Endothelial cell of umbilical vein (primary cell): ENCODE data around the gene LSM14B. TPM values are rescaled to one million over a fixed set of nuclear protein-coding genes. Genes with fewer than 3 reads are reported as not detected.

Experiments
- BruUV-seq: library from RNA; stranded (reverse); fragments of 400-500 nt; replicated peaks from 2 replicates; lab custom pipeline; 2021; lab: Mats Ljungman, UMichigan
- CTCF ChIA-PET: fragments of 300-600, 350-600 bp; sonication (Branson Sonifier 250); formaldehyde crosslinking; loops from one replicate; lab custom pipeline; 2021; ENCODE audit warnings: antibody characterized with exemption, inconsistent platforms; lab: Charles Lee
- POLR2A ChIA-PET: fragments of 300-600, 350-600 bp; sonication (Branson Sonifier 250); formaldehyde crosslinking; loops from one replicate; lab custom pipeline; 2021; ENCODE audit warnings: antibody characterized with exemption, inconsistent platforms; lab: Charles Lee
- DNase-seq: peaks from one replicate; pipeline ENCODE4 v3.0.0-alpha.2; 2011; ENCODE audit warnings: low read depth, low spot score
- FAIRE-seq: peaks from 2 replicates; lab custom pipeline; 2011; peaks lifted over from hg19 to GRCh38; lab: Jason Lieb, UNC
- H2AFZ ChIP-seq: 2 replicates; pipeline ENCODE4 v1.6.0; 2012; ENCODE audit warnings: low read depth, low read length, control low read depth, inconsistent platforms
- H3K27ac ChIP-seq: 2 replicates; pipeline ENCODE4 v1.5.1; 2011; ENCODE audit warnings: low read depth, mild to moderate bottlenecking, control low read depth, low read length, moderate library complexity; ENCODE audit not compliant: insufficient read depth
- H3K27me3 ChIP-seq, 2 experiments: 2 replicates each; pipeline versions ENCODE4 v1.6.0 to v1.6.1; 2011; ENCODE audit warnings: low read length in 2 of 2, mixed read lengths in 1 of 2; ENCODE audit not compliant: control insufficient read depth in 2 of 2, insufficient read depth in 2 of 2
- H3K36me3 ChIP-seq, 2 experiments: 2 replicates in 1 of 2; 3 replicates in 1 of 2; pipeline ENCODE4 v1.5.1; 2011; ENCODE audit warnings: low read length in 2 of 2, mild to moderate bottlenecking in 1 of 2, moderate library complexity in 1 of 2; ENCODE audit not compliant: control insufficient read depth in 2 of 2, insufficient read depth in 2 of 2; ENCODE audit errors: extremely low read depth in 1 of 2
- H3K4me1 ChIP-seq: 3 replicates; pipeline ENCODE4 v1.5.1; 2011; ENCODE audit warnings: mild to moderate bottlenecking, low read length; ENCODE audit not compliant: control insufficient read depth, insufficient read depth; ENCODE audit errors: extremely low read depth
- H3K4me2 ChIP-seq: 2 replicates; pipeline ENCODE4 v1.6.1; 2011; ENCODE audit warnings: low read length, control low read depth, mixed read lengths; ENCODE audit not compliant: insufficient read depth
- H3K4me3 ChIP-seq, 3 experiments: fragments of 200-600 bp in 1 of 3; sonication (generic), shearing (Covaris generic) in 1 of 3; replicated peaks in 1 of 3; 2 replicates each; pipeline ENCODE4 v1.5.1; 2011 to 2016; ENCODE audit warnings: control low read depth in 3 of 3, low read length in 3 of 3, mild to moderate bottlenecking in 2 of 3, inconsistent platforms in 1 of 3, low read depth in 1 of 3, moderate library complexity in 1 of 3; ENCODE audit not compliant: insufficient read depth in 1 of 3
- H3K79me2 ChIP-seq: 2 replicates; pipeline ENCODE4 v1.6.0; 2012; ENCODE audit warnings: low read length, inconsistent platforms; ENCODE audit not compliant: control insufficient read depth, insufficient read depth
- H3K9ac ChIP-seq: replicated peaks from 2 replicates; pipeline ENCODE3; 2011; ENCODE audit warnings: low read length, control low read depth; ENCODE audit not compliant: insufficient read depth; ENCODE audit errors: extremely low read depth
- H3K9me1 ChIP-seq: replicated peaks from 3 replicates; pipeline ENCODE4 v1.6.0; 2011; ENCODE audit warnings: mild to moderate bottlenecking, low read length; ENCODE audit not compliant: control insufficient read depth, insufficient read depth; ENCODE audit errors: extremely low read depth
- H3K9me3 ChIP-seq: replicated peaks from 2 replicates; pipeline ENCODE4 v1.5.1; 2012; ENCODE audit warnings: low read length, inconsistent platforms; ENCODE audit not compliant: control insufficient read depth, insufficient read depth
- H4K20me1 ChIP-seq: replicated peaks from 2 replicates; pipeline ENCODE3; 2011; ENCODE audit warnings: mild to moderate bottlenecking, low read length; ENCODE audit not compliant: control insufficient read depth, insufficient read depth; ENCODE audit errors: extremely low read depth
- EZH2 ChIP-seq: IDR thresholded peaks from 2 replicates; pipeline ENCODE4 v1.6.1; 2012; ENCODE audit warnings: borderline replicate concordance, low read depth, mild to moderate bottlenecking, moderate library complexity, low read length, inconsistent platforms; ENCODE audit not compliant: severe bottlenecking
- FOS ChIP-seq: IDR thresholded peaks from 2 replicates; pipeline ENCODE4 v1.6.1; 2011; ENCODE audit warnings: mild to moderate bottlenecking, low read length, moderate library complexity, borderline replicate concordance; ENCODE audit not compliant: insufficient read depth
- GATA2 ChIP-seq: IDR thresholded peaks from 2 replicates; pipeline ENCODE4 v1.7.0; 2011; ENCODE audit warnings: low read depth, mild to moderate bottlenecking, moderate library complexity, mixed read lengths, low read length; ENCODE audit not compliant: insufficient read length, insufficient read depth
- JUN ChIP-seq: IDR thresholded peaks from 2 replicates; pipeline ENCODE4 v1.6.1; 2011; ENCODE audit warnings: borderline replicate concordance, low read depth; ENCODE audit not compliant: insufficient read length, insufficient read depth
- MYC ChIP-seq: IDR thresholded peaks from one replicate; pipeline ENCODE4 v1.6.1; 2011; ENCODE audit warnings: mild to moderate bottlenecking, low read depth, low read length
- POLR2A ChIP-seq: IDR thresholded peaks from 2 replicates; pipeline ENCODE4 v1.6.1; 2012; ENCODE audit warnings: low read depth, mild to moderate bottlenecking, control low read depth, low read length
- POLR2AphosphoS5 ChIP-seq: IDR thresholded peaks from 2 replicates; pipeline ENCODE4 v1.6.1; 2012; ENCODE audit warnings: low read depth, mild to moderate bottlenecking, control low read depth, low read length, moderate library complexity; ENCODE audit not compliant: insufficient read depth
- dilution Hi-C: fragments of 300-500 bp; cut with MboI; formaldehyde crosslinking; loops from one replicate; pipeline ENCODE4 v1.15.0; 2019; ENCODE audit warnings: low sequenced_read_pairs; ENCODE audit not compliant: extremely low pct_ligation_motif_present
- intact Hi-C: fragments of 100-400 bp; cut with micrococcal nuclease; formaldehyde crosslinking; loops from one replicate; pipeline ENCODE4 v1.10.0; 2022
- polyA plus RNA-seq, 4 experiments: library from polyadenylated mRNA; depleted of rRNA in 3 of 4; stranded (reverse) in 3 of 4; unstranded in 1 of 4; fragments of >200 nt; gene quantifications; 2 replicates each; pipeline versions ENCODE4 v1.2.1 to v1.2.3, GENCODE V29; 2011 to 2012; ENCODE audit warnings: missing spikeins in 1 of 4
- total RNA-seq: library from RNA; stranded (reverse); gene quantifications from 2 replicates; pipeline ENCODE4 v1.2.3, GENCODE V29; 2021
- TF ChIP-seq, protein P1 (sequence below), 2 donors: IDR thresholded peaks; 1 replicate in 1 of 2; 2 replicates in 1 of 2; pipeline ENCODE4 v1.5.1; 2011; ENCODE audit warnings: low read length in 2 of 2, mild to moderate bottlenecking in 2 of 2, moderate library complexity in 2 of 2, control low read depth in 1 of 2, inconsistent platforms in 1 of 2, low read depth in 1 of 2; ENCODE audit not compliant: insufficient read depth in 1 of 2; ENCODE audit errors: extremely low read depth in 1 of 2
- TF ChIP-seq, protein P2 (sequence below): IDR thresholded peaks from 2 replicates; pipeline ENCODE4 v1.6.1; 2011; ENCODE audit not compliant: insufficient read depth, insufficient read length

Gene LSM14B
- total and polyA plus RNA-seq, 2 donors (not counting 3 experiments of a cell fraction or from before 2014, with no cell fraction given), result 32.5 to 34.0 TPM

- peaks cover 2% of the 10 kb centered on the region for H4K20me1 ChIP-seq
Observed at GRCh38 chr20:62162765-62163484, 40.6 kb downstream of the LSM14B start.

DNA sequence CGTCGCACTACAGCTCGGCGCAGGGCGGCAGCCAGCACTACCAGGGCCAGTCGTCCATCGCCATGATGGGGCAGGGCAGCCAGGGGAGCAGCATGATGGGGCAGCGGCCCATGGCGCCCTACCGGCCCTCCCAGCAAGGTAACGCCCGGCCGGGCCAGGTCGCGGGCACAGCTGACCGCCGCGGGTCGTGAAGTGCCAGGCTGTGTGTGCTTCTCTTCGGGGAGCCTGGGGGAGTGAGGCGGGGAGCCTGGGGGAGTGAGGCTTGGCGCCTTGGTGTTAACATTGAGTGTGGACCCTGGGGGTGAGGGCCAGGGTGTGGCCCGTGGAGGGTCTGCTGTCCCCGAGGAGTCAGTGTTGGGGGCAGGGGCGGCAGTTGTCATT, 41.2 kb downstream of the LSM14B start:
- H4K20me1 ChIP-seq, result no peaks in the 10 kb centered on the region
- H3K9ac ChIP-seq, result no peak overlapping the region
- ChIA-PET POLR2A (no interaction called here), CTCF (no interaction called here)
- no TSS peak for BruUV-seq
- no peak for TF ChIP-seq FOS
- TF ChIP-seq, protein P1, sequence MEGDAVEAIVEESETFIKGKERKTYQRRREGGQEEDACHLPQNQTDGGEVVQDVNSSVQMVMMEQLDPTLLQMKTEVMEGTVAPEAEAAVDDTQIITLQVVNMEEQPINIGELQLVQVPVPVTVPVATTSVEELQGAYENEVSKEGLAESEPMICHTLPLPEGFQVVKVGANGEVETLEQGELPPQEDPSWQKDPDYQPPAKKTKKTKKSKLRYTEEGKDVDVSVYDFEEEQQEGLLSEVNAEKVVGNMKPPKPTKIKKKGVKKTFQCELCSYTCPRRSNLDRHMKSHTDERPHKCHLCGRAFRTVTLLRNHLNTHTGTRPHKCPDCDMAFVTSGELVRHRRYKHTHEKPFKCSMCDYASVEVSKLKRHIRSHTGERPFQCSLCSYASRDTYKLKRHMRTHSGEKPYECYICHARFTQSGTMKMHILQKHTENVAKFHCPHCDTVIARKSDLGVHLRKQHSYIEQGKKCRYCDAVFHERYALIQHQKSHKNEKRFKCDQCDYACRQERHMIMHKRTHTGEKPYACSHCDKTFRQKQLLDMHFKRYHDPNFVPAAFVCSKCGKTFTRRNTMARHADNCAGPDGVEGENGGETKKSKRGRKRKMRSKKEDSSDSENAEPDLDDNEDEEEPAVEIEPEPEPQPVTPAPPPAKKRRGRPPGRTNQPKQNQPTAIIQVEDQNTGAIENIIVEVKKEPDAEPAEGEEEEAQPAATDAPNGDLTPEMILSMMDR (IDR thresholded peaks at IDR 0.05; ENCODE audit: extremely low read depth in 1 of 2, insufficient read depth in 1 of 2, low read depth in 1 of 2, low read length in 2 of 2), result no peak
- TF ChIP-seq POLR2AphosphoS5, result no peak
- TF ChIP-seq MYC, result no peak
- no peak for TF ChIP-seq GATA2
- no peak for TF ChIP-seq JUN
- TF ChIP-seq, protein P2, sequence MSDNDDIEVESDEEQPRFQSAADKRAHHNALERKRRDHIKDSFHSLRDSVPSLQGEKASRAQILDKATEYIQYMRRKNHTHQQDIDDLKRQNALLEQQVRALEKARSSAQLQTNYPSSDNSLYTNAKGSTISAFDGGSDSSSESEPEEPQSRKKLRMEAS, result no peak
- TF ChIP-seq EZH2, result no peak
- TF ChIP-seq POLR2A, result no peak
- H3K79me2 ChIP-seq, result peaks cover 8% of the 10 kb centered on the region
- no peak for FAIRE-seq
- no peaks in the 10 kb centered on the region for H3K27me3 ChIP-seq
- H2AFZ ChIP-seq, result no peak overlapping the region
- H3K9me1 ChIP-seq, result no peaks in the 10 kb centered on the region
- no peaks in the 10 kb centered on the region for H3K9me3 ChIP-seq
- dilution Hi-C loops, result no loop called here
- no peak overlapping the region for H3K27ac ChIP-seq
- peaks cover 11 to 47% of the 10 kb centered on the region in 2 experiments for H3K36me3 ChIP-seq
- no peak overlapping the region for H3K4me3 ChIP-seq
- no peaks in the 10 kb centered on the region for H3K4me1 ChIP-seq
- intact Hi-C loops, result no loop called here
- no peak for DNase-seq
- no peak overlapping the region for H3K4me2 ChIP-seq

More at GRCh38 chr20:62162765-62163484, 40.6 kb downstream of the LSM14B start:
- Histone ChIP-seq H2AFZ (no peak overlapping the region), H3K79me2 (peaks cover 13% of the 10 kb centered on the region), H3K9ac (no peak overlapping the region), H3K27me3 (no peaks in the 10 kb centered on the region), H3K4me3 (no peak overlapping the region), H3K9me1 (no peaks in the 10 kb centered on the region), H3K27ac (no peak overlapping the region), H3K36me3 (peaks cover 13 to 42% of the 10 kb centered on the region in 2 experiments), H3K4me2 (no peak overlapping the region), H3K9me3 (no peaks in the 10 kb centered on the region), H3K4me1 (no peaks in the 10 kb centered on the region)
- DNase-seq (no peak), FAIRE-seq (no peak)
- ChIA-PET CTCF (no interaction called here), POLR2A (no interaction called here)
- intact Hi-C loops (no loop called here), dilution Hi-C loops (no loop called here)
- no TSS peak for BruUV-seq
- TF ChIP-seq POLR2A (no peak), JUN (no peak), GATA2 (no peak)
